ENCODE results near the gene NAV2.

- TF ChIP-seq CTCF (IDR thresholded peaks at IDR 0.05), result no peak
- no peak for TF ChIP-seq REST (IDR thresholded peaks at IDR 0.05; ENCODE audit: insufficient read depth in 1 of 2, low read depth in 2 of 2, low read length in 1 of 2)
- TF ChIP-seq POLR2AphosphoS5 (IDR thresholded peaks at IDR 0.05; ENCODE audit: low read depth, low read length), result no peak
- TF ChIP-seq SIN3A (IDR thresholded peaks at IDR 0.05; ENCODE audit: borderline replicate concordance, insufficient read depth, low read depth, low read length), result no peak
Observed at GRCh38 chr11:19929655-19930054, 217.0 kb downstream of the NAV2 start.
